Activated T-helper 17 cell treated with anti-CD3 and anti-CD28 coated beads, Interleukin-2, amount 50 U/mL, for 72 hours (primary cell): ENCODE data around the gene AUTS2. TPM values are rescaled to one million over a fixed set of nuclear protein-coding genes. Genes with fewer than 3 reads are reported as not detected.
"Not testable (repeated sequence)": the region's sequence is repeated elsewhere in the genome, so short reads cannot be mapped to it uniquely, and the experiment has no call there.

ENCODE experiments used
- ATAC-seq: fragments of 150-1000 bp; cut with Tn5 transposase; replicated peaks from 2 replicates; pipeline ENCODE4 v1.10.0; 2021; ENCODE audit warnings: mild to moderate bottlenecking, moderate library complexity
- H3K27ac Mint-ChIP-seq: one replicate; pipeline ENCODE4 v1.8.0; 2022; ENCODE audit warnings: mixed read lengths
- H3K27me3 Mint-ChIP-seq: one replicate; pipeline ENCODE4 v1.8.0; 2022; ENCODE audit warnings: mixed read lengths
- H3K36me3 Mint-ChIP-seq: one replicate; pipeline ENCODE4 v1.8.0; 2022; ENCODE audit warnings: low read depth, mild to moderate bottlenecking, mixed read lengths
- H3K4me1 Mint-ChIP-seq: one replicate; pipeline ENCODE4 v1.8.0; 2022; ENCODE audit warnings: mixed read lengths
- H3K4me3 Mint-ChIP-seq: one replicate; pipeline ENCODE4 v1.8.0; 2022; ENCODE audit warnings: mild to moderate bottlenecking, mixed read lengths
- H3K9me3 Mint-ChIP-seq: one replicate; pipeline ENCODE4 v1.8.0; 2022; ENCODE audit warnings: mixed read lengths
- total RNA-seq, 2 donors: library from RNA; stranded (reverse); gene quantifications; one replicate each; pipeline ENCODE4 v1.2.3, GENCODE V29; 2022

The AUTS2 gene
- total RNA-seq, 2 donors from 2014 or later: 20.1 to 39.9 TPM

- no peaks in the 10 kb centered on the region for H3K36me3 Mint-ChIP-seq
- peak overlapping the region; percentile 62 for H3K27ac Mint-ChIP-seq
- H3K4me1 Mint-ChIP-seq: peaks cover 4% of the 10 kb centered on the region
- no peaks in the 10 kb centered on the region for H3K9me3 Mint-ChIP-seq
- no peak for ATAC-seq
- no peaks in the 10 kb centered on the region for H3K27me3 Mint-ChIP-seq
- H3K4me3 Mint-ChIP-seq: peak overlapping the region; percentile 40
Observed at GRCh38 chr7:70808876-70809275, 1210.6 kb downstream of the AUTS2 start.

DNA sequence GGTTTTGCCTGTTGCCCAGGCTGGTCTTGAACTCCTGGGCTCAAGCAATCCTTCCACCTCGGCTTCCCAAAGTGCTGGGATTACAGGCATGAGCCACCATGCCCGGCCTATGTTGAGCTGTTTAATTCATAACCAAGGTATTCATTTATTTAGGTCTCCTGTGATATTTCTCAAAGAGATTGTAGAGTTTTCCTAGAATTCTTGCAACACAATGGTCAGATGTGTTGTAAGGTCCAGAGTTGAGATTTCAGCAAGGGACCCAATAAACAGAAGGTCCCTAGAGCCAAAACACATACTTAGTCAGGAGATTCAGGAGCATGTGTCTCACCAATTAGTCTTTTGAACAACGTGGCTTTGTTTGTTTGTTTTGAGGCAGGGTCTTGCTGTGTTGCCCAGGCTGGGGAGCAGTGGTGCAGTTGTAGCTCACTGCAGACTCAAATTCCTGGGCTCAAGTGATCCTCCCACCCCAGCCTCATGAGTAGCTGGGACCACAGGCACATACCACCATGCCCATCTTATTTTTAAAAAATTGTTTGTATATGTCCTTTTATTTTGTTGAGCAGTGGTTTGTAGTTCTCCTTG lies 1212.4 kb downstream of the AUTS2 start:
- no peaks in the 10 kb centered on the region for H3K36me3 Mint-ChIP-seq

GRCh38 chr7:70812511-70812910 lies 1214.2 kb downstream of the AUTS2 start:
- H3K36me3 Mint-ChIP-seq: no peaks in the 10 kb centered on the region
- no peaks in the 10 kb centered on the region for H3K9me3 Mint-ChIP-seq
- H3K27ac Mint-ChIP-seq: no peak overlapping the region
- no peak overlapping the region for H3K4me3 Mint-ChIP-seq
- H3K27me3 Mint-ChIP-seq: no peaks in the 10 kb centered on the region
- no peak for ATAC-seq
- H3K4me1 Mint-ChIP-seq: peaks cover 4% of the 10 kb centered on the region

More for the DNA sequence above, 1212.4 kb downstream of the AUTS2 start:
- Mint-ChIP-seq H3K27ac (no peak overlapping the region), H3K27me3 (no peaks in the 10 kb centered on the region), H3K4me3 (no peak overlapping the region), H3K9me3 (no peaks in the 10 kb centered on the region), H3K4me1 (peaks cover 4% of the 10 kb centered on the region)
- no peak for ATAC-seq

DNA sequence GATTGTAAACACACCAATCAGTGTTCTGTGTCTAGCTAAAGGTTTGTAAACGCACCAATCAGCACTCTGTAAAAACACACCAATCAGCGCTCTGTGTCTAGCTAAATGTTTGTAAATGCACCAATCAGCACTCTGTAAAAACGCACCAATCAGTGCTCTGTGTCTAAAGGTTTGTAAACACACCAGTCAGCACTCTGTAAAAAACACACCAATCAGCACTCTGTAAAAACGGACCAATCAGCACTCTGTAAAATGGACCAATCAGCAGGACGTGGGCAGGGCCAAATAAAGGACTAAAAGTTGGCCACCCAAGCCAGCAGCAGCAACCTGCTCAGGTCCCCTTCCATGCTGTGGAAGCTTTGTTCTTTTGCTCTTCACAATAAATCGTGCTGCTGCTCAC lies 1224.2 kb downstream of the AUTS2 start:
- H3K4me1 Mint-ChIP-seq, H3K27ac Mint-ChIP-seq, H3K27me3 Mint-ChIP-seq, ATAC-seq, H3K9me3 Mint-ChIP-seq, H3K4me3 Mint-ChIP-seq, H3K36me3 Mint-ChIP-seq: not testable (repeated sequence)

DNA sequence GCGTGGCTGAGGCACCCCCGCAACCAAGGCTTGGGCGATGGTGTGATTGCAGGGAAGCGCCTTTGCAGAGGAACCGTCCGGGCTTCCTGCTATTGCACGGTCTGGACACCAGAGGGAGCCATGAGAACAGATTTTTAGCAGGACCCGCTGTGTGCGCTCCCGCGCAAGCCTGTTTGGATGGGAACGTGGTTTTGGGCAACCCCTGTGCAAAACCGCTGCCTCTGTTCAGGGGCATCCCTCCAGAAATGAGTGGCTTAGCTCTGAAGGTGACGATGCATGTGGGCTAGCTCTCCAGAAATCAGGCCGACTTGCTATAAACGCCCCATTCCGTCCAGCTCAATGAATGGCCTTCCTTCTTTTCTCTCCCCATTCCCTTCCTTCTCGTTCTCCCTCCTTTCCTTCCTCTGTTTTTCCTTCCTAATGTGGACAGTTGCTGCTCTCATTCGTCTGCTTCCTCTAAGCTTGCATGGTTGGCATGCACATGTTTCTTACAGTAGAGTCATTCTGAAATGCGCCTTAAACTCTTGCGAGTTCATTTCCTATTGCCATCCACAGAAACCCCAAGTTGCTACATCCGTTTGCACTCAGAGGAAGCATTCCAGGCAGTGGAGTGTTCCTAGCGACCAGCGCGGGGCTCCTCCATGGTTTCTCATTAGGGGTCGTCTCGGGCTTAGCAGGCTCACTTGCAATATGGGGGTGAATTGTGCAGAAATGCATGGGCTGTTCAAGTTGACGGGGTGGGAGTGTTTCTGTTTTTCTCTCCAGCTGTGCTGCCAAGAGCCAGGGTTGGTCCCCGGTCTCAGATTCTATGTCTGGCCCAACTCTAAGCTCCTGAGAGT lies 1231.2 kb downstream of the AUTS2 start:
- Mint-ChIP-seq H3K27ac (no peak overlapping the region), H3K36me3 (no peaks in the 10 kb centered on the region), H3K4me1 (peaks cover 8% of the 10 kb centered on the region), H3K4me3 (peak overlapping the region; percentile 54), H3K9me3 (no peaks in the 10 kb centered on the region), H3K27me3 (no peaks in the 10 kb centered on the region)
- ATAC-seq: peak; percentile 87

DNA sequence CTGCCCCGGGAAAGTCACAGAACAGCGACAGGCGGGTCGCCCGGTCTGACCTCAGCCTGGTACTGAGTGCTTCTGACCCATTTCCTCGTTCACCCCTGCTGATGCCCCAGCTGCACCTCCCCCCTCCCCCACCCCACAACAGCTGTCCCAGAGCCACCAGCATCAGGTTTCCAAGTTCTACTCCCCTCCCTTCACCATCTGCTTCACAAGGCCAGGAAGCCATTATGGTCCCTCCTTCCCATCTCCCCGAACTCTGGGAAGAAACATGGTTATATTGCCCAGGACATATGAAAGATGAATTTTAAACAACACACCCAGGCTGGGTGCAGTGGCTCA lies 1231.8 kb downstream of the AUTS2 start:
- Mint-ChIP-seq H3K36me3 (no peaks in the 10 kb centered on the region), H3K4me1 (peaks cover 8% of the 10 kb centered on the region), H3K27me3 (no peaks in the 10 kb centered on the region), H3K9me3 (no peaks in the 10 kb centered on the region), H3K27ac (no peak overlapping the region), H3K4me3 (peak overlapping the region; percentile 54)
- ATAC-seq: no peak

GRCh38 chr7:70830426-70830825 lies 1232.2 kb downstream of the AUTS2 start:
- no peak overlapping the region for H3K27ac Mint-ChIP-seq
- peak overlapping the region; percentile 54 for H3K4me3 Mint-ChIP-seq
- no peak for ATAC-seq
- peaks cover 8% of the 10 kb centered on the region for H3K4me1 Mint-ChIP-seq
- H3K9me3 Mint-ChIP-seq: no peaks in the 10 kb centered on the region
- H3K27me3 Mint-ChIP-seq: no peaks in the 10 kb centered on the region
- no peaks in the 10 kb centered on the region for H3K36me3 Mint-ChIP-seq

DNA sequence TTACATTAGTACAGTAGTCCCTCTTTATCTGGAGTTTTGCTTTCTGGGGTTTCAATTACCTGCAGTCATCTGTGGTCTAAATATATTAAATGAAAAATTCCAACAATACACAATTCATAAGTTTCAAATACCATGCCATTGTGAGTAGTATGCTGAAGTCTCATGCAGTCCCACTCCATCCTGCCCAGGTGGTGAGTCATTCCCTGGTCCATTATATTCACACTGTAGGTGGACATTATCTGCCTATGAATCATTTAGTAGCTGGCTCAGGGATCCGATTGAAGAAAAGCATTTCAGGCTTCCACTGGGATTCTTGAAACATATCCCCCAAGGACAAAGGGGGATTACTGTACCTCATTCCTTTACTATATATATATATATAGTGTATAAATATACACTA lies 1235.5 kb downstream of the AUTS2 start:
- H3K9me3 Mint-ChIP-seq: no peaks in the 10 kb centered on the region
- no peak overlapping the region for H3K4me3 Mint-ChIP-seq
- peaks cover 6% of the 10 kb centered on the region for H3K27me3 Mint-ChIP-seq
- ATAC-seq: no peak
- H3K27ac Mint-ChIP-seq: no peak overlapping the region
- no peaks in the 10 kb centered on the region for H3K36me3 Mint-ChIP-seq
- H3K4me1 Mint-ChIP-seq: peaks cover 8% of the 10 kb centered on the region

DNA sequence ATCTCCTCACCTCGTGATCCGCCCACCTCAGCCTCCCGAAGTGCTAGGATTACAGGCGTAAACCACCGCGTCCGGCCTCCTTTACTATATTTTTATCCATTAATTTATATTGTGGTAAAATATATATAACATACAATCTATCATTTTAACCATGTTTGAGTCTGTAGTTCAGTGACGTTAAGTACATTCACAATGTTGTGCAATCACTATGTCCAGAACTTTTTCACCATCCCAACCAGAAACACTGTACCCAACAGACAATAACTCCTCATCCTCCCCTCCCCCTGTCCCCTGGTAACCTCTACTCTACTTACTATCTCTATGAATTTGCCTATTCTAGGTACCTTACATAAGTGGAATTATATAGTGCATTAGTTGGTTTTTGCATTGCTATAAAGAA lies 1236.1 kb downstream of the AUTS2 start:
- Mint-ChIP-seq H3K27ac (no peak overlapping the region), H3K9me3 (peaks cover 3% of the 10 kb centered on the region), H3K27me3 (peaks cover 6% of the 10 kb centered on the region), H3K4me3 (no peak overlapping the region), H3K4me1 (peaks cover 3% of the 10 kb centered on the region), H3K36me3 (no peaks in the 10 kb centered on the region)
- no peak for ATAC-seq

DNA sequence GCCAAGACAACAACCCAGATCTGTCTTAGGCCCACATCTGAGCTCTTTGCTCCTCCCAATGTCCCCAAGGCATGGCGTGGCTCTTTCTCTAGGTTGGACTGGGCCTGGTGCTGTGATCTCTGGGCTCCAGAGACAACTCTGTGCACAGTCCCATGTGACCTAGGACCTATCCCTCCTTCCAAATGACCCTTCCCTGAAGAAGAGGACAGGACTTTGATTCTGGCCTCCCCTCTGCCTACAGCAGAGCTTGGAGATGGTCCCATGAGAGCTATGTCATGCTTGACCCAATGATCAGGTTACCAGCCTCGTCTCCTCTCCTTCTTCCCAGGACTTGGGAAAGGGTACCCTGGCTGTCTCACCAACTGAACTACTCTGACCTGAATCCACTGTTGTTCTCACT lies 1237.4 kb downstream of the AUTS2 start:
- Mint-ChIP-seq H3K4me1 (no peaks in the 10 kb centered on the region), H3K27ac (no peak overlapping the region), H3K36me3 (no peaks in the 10 kb centered on the region), H3K4me3 (no peak overlapping the region), H3K9me3 (peaks cover 5% of the 10 kb centered on the region), H3K27me3 (peaks cover 6% of the 10 kb centered on the region)
- no peak for ATAC-seq

GRCh38 chr7:70836279-70836678 lies 1238.0 kb downstream of the AUTS2 start:
- peaks cover 5% of the 10 kb centered on the region for H3K9me3 Mint-ChIP-seq
- ATAC-seq: no peak
- H3K4me1 Mint-ChIP-seq: no peaks in the 10 kb centered on the region
- no peaks in the 10 kb centered on the region for H3K36me3 Mint-ChIP-seq
- no peak overlapping the region for H3K27ac Mint-ChIP-seq
- H3K27me3 Mint-ChIP-seq: peaks cover 6% of the 10 kb centered on the region
- no peak overlapping the region for H3K4me3 Mint-ChIP-seq

GRCh38 chr7:70836946-70837345 lies 1238.7 kb downstream of the AUTS2 start:
- Mint-ChIP-seq H3K4me1 (no peaks in the 10 kb centered on the region), H3K4me3 (no peak overlapping the region), H3K36me3 (no peaks in the 10 kb centered on the region), H3K27ac (no peak overlapping the region), H3K27me3 (peaks cover 6% of the 10 kb centered on the region), H3K9me3 (peaks cover 7% of the 10 kb centered on the region)
- no peak for ATAC-seq

DNA sequence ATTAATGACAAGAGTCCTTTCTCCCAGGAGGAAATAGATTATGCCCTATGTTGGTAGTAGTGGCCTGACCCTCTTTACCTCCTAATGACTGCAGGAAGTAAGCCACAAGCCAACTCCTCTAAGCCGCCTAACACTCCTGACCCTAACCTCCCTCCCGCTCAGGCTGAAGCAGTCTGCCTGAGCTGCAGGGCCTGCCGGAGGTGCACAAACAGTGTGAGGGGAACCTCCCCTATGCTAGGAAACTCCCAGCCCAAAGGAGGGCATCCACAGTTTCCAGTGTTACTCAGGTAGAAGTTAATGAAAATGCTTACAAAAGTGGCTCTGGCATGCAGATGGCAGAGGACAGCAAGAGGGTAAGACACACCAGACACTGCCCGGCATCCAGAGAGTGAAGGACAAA lies 1239.3 kb downstream of the AUTS2 start:
- Mint-ChIP-seq H3K4me1 (no peaks in the 10 kb centered on the region), H3K27me3 (peaks cover 6% of the 10 kb centered on the region), H3K27ac (no peak overlapping the region), H3K36me3 (no peaks in the 10 kb centered on the region), H3K9me3 (peaks cover 11% of the 10 kb centered on the region), H3K4me3 (no peak overlapping the region)
- ATAC-seq: no peak

DNA sequence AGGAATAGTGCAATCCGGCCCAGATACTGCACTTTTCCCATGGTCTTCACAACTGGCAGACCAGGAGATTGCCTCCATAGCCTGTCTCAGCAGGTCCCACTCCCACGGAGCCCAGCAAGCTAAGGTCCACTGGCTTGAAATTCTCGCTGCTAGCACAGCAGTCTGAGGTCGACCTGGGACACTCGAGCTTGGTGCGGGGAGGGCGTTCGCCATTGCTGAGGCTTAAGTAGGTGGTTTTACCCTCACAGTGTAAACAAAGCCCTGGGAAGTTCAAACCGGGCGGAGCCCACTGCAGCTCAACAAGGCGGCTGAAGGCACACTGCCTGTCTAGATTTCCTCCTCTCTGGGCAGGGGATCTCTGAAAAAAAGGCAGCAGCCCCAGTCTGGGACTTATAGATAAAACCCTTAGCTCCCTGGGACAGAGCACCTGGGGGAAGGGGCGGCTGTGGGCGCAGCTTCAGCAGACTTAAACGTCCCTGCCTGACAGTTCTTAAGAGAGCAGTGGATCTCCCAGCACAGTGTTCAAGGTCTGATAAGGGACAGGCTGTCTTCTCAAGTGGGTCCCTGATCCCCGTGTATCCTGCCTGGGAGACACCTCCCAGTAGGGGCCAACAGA lies 1240.1 kb downstream of the AUTS2 start:
- H3K27me3 Mint-ChIP-seq: peaks cover 6% of the 10 kb centered on the region
- no peak for ATAC-seq
- H3K27ac Mint-ChIP-seq: no peak overlapping the region
- H3K4me3 Mint-ChIP-seq: no peak overlapping the region
- H3K4me1 Mint-ChIP-seq: no peaks in the 10 kb centered on the region
- no peaks in the 10 kb centered on the region for H3K36me3 Mint-ChIP-seq
- peaks cover 11% of the 10 kb centered on the region for H3K9me3 Mint-ChIP-seq
